Measurements from ENCODE around the gene ATP5F1B.

Gene ATP5F1B

DNA sequence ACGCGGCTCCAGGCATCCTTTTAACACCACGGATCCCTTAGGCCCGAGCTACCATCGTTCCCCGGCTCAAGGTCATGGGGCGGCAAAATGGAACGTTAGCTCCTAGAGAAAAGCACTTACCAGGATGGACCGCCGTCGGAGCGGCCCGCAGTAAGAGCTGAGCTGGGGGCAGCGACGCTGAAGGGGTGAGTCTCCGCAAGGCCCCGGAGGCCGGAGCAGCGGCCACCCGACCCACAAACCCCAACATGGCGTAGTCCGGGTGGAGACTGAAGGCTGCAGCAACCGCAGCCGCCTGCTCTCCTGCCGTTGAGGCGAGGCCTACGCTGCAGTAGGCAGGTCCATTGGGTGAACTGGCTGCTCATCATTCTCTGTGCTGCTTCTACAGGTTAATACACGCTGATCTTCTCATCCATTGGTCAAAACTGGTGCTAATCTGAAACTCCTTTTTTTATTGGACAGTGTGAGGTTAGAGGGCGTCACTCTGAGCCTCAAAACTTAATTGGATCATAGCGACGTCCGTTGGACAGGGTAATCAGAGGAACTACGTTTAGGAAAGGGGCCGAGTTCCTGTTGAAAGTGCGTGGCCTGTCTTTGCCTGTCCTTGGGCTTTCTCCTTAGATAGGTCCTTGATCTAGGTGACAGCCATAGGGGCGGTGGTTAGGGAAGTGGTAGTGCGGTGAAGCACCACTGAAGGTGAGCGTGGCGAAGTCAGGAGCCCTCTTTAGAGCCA is at the start of gene ATP5F1B:
TSS of gene ATP5F1B (minus strand) at position 268 of the 730 bp plus-strand sequence. CDS start at position 247, 21 bp downstream.
- peaks cover 28 to 43% of the 10 kb centered on the region in 2 donors for H3K36me3 Mint-ChIP-seq
- peak within 1 kb of the TSS; percentile 93 to 94 for H3K4me3 Mint-ChIP-seq
- ATAC-seq (replicated peaks) (peak; percentile 98 to 99), DNase-seq (peak; percentile 96)
- H3K27me3 Mint-ChIP-seq, result no peaks in the 10 kb centered on the region
- peaks cover 9 to 11% of the 10 kb centered on the region in 2 donors for H3K4me1 Mint-ChIP-seq
- H3K9me3 Mint-ChIP-seq, result no peaks in the 10 kb centered on the region
- peak within 1 kb of the TSS; percentile 95 for H3K27ac Mint-ChIP-seq

DNA sequence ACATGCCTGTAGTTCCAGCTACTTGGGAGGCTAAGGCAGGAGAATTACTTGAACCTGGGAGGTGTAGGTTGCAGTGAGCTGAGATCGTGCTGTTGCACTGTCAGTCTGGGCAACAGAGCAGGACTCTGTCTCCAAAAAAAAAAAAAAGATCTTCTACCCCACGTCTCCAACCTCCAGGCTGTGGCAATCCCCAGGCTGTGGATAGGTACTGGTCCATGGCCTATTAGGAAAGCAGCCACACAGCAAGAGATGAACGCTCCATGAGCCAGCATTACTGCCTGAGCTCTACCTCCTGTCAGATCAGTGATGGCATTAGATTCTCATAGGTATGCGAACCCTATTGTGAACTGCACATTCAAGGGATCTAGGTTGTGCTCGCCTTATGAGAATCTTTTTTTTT is 48.4 kb upstream of the ATP5F1B start:
- ATAC-seq (replicated peaks) (no peak), DNase-seq (no peak)
- Mint-ChIP-seq H3K27ac (no peak overlapping the region), H3K36me3 (no peaks in the 10 kb centered on the region), H3K4me3 (no peak overlapping the region), H3K4me1 (peaks cover 0 to 8% of the 10 kb centered on the region in 2 donors), H3K9me3 (no peaks in the 10 kb centered on the region), H3K27me3 (no peaks in the 10 kb centered on the region)

- Mint-ChIP-seq H3K9me3 (no peaks in the 10 kb centered on the region), H3K36me3 (peaks cover 29 to 36% of the 10 kb centered on the region in 2 donors), H3K4me1 (peaks cover 13 to 39% of the 10 kb centered on the region in 2 donors), H3K27me3 (no peaks in the 10 kb centered on the region), H3K4me3 (peak overlapping the region; percentile 88 to 95), H3K27ac (peak overlapping the region; percentile 100)
- DNase-seq, result no peak
- peak; percentile 1 to 8 for ATAC-seq (replicated peaks)
Observed at GRCh38 chr12:56688846-56689109, 43.0 kb upstream of the ATP5F1B start.

GRCh38 chr12:56688129-56688845 is 42.5 kb upstream of the ATP5F1B start, which contains the start of gene PTGES3:
TSS of gene PTGES3 (minus strand) at chr12:56688284. CDS start at chr12:56687999, 285 bp downstream.
- no peaks in the 10 kb centered on the region for H3K27me3 Mint-ChIP-seq
- H3K36me3 Mint-ChIP-seq, result peaks cover 29 to 37% of the 10 kb centered on the region in 2 donors
- no peaks in the 10 kb centered on the region for H3K9me3 Mint-ChIP-seq
- peak within 1 kb of the TSS; percentile 88 to 95 for H3K4me3 Mint-ChIP-seq
- DNase-seq (peak; percentile 98), ATAC-seq (replicated peaks) (peak; percentile 82 to 84)
- H3K4me1 Mint-ChIP-seq, result peaks cover 13 to 40% of the 10 kb centered on the region in 2 donors
- peak within 1 kb of the TSS; percentile 100 for H3K27ac Mint-ChIP-seq

DNA sequence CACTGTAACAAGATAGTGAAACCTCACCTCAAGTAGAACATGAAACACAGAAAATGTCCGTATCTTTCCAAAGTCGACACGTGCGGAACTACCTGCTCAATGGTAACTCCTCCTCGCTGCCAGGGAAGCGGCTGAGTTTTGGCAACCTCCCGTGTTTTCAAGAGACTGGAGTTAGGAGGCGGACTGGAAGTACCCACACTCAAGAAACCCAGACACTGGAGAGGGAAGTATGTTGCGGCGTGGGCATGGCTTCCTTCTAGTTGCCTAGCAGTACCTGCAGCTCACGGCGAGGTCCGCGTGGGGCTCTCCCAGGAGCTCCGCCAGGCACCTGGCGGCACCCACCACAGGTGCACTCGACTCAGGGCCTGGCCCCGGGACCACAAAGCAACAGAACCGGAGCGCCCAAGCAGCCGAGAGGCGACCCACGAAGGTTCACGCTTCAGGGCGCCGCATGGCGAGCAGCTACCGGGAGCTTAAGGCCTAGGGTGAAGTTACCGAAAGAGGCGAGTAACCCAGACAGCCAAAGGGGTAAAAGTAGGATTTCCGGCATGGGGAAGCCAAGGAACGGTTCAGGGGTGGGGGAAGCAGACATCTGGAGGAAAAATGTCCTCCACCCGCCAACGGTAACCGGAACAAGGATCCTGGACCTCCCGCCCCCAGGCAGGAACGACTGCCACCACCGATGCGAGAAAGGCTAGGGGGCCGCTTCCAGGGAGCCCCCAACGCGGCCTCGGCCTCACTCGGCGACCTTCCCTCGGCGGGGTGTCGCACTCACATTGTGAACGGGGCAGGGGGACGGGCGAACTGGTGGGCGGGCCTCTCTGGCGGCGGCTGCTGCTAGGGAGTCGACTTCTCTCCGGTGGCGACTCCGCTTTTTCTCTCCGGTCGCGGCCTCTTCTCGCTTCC is 41.7 kb upstream of the ATP5F1B start:
- ATAC-seq (replicated peaks) (peak; percentile 44 to 48), DNase-seq (peak; percentile 42)
- Mint-ChIP-seq H3K4me1 (peaks cover 13 to 40% of the 10 kb centered on the region in 2 donors), H3K27ac (peak overlapping the region; percentile 100), H3K9me3 (no peaks in the 10 kb centered on the region), H3K36me3 (peaks cover 29 to 37% of the 10 kb centered on the region in 2 donors), H3K4me3 (peak overlapping the region; percentile 88 to 95), H3K27me3 (no peaks in the 10 kb centered on the region)

GRCh38 chr12:56684745-56685359 is 39.1 kb upstream of the ATP5F1B start:
- no peaks in the 10 kb centered on the region for H3K27me3 Mint-ChIP-seq
- H3K9me3 Mint-ChIP-seq, result no peaks in the 10 kb centered on the region
- no peak for ATAC-seq (replicated peaks)
- peaks cover 39 to 53% of the 10 kb centered on the region in 2 donors for H3K36me3 Mint-ChIP-seq
- H3K27ac Mint-ChIP-seq, result peak overlapping the region; percentile 92
- peak overlapping the region; percentile 77 to 79 for H3K4me3 Mint-ChIP-seq
- no peak for DNase-seq
- peaks cover 22 to 50% of the 10 kb centered on the region in 2 donors for H3K4me1 Mint-ChIP-seq

GRCh38 chr12:56682323-56682722 is 36.5 kb upstream of the ATP5F1B start:
- no peak for ATAC-seq (replicated peaks)
- Mint-ChIP-seq H3K4me3 (peak overlapping the region; percentile 65 to 74), H3K27me3 (no peaks in the 10 kb centered on the region), H3K36me3 (peaks cover 46 to 62% of the 10 kb centered on the region in 2 donors), H3K27ac (no peak overlapping the region), H3K4me1 (peaks cover 26 to 59% of the 10 kb centered on the region in 2 donors), H3K9me3 (no peaks in the 10 kb centered on the region)
- no peak for DNase-seq

DNA sequence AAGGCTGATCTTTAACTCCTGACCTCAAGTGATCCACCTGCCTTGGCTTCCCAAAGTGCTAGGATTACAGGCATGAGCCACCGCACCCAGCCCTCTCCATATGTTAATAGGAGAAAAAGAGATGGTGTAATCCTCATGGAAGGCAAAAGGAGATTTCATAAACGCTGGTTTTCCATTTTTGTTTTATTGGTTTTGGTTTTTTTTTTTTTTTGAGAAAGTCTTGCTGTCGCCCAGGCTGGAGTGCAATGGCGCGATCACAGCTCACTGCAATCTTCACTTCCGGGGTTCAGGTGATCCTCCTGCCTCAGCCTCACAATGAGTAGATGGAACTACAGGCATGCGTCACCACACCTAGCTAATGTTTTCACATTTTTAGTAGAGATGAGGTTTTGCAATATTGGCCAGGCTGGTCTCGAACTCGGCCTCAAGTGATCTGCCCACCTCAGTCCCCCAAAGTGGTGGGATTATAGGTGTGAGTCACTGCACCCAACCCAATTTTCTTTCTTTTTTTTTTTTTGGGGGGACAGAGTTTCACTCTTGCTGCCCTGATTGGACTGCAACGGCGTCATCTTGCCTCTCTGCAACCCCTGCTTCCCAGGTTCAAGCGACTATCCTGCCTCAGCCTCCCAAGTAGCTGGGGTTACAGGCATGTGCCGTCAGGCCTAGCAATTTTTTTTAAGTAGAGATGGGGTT is 34.2 kb upstream of the ATP5F1B start:
- H3K4me1 Mint-ChIP-seq, result peaks cover 26 to 43% of the 10 kb centered on the region in 2 donors
- H3K4me3 Mint-ChIP-seq, result peak overlapping the region in 1 of 2 donors; percentile 28
- no peaks in the 10 kb centered on the region for H3K9me3 Mint-ChIP-seq
- H3K27me3 Mint-ChIP-seq, result no peaks in the 10 kb centered on the region
- H3K27ac Mint-ChIP-seq, result peak overlapping the region; percentile 14
- ATAC-seq (replicated peaks) (no peak), DNase-seq (no peak)
- H3K36me3 Mint-ChIP-seq, result peaks cover 30 to 49% of the 10 kb centered on the region in 2 donors

DNA sequence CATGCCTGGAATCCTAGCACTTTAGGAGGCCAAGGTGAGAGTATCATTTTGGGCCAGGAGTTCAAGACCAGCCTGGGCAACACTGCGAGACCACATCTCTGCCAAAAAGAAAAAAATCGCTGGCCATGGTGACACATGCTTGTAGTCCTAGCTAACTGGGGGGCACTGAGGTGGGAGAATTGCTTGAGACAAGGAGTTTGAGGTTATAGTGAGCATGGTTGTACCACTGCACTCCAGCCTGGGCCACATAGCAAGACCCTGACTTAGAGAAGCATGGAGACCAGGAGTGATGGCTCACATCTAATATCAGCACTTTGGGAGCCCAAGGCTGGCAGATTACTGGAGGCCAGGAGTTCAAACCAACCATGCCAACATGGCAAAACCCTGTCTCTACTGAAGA is 33.1 kb upstream of the ATP5F1B start:
- H3K27ac Mint-ChIP-seq, result no peak overlapping the region
- no peak overlapping the region for H3K4me3 Mint-ChIP-seq
- H3K9me3 Mint-ChIP-seq, result no peaks in the 10 kb centered on the region
- H3K36me3 Mint-ChIP-seq, result peaks cover 23 to 40% of the 10 kb centered on the region in 2 donors
- no peak for ATAC-seq (replicated peaks)
- H3K4me1 Mint-ChIP-seq, result peaks cover 18 to 31% of the 10 kb centered on the region in 2 donors
- no peak for DNase-seq
- H3K27me3 Mint-ChIP-seq, result no peaks in the 10 kb centered on the region

GRCh38 chr12:56677680-56678079 is 31.9 kb upstream of the ATP5F1B start:
- H3K27me3 Mint-ChIP-seq, result no peaks in the 10 kb centered on the region
- H3K27ac Mint-ChIP-seq, result no peak overlapping the region
- peaks cover 22 to 41% of the 10 kb centered on the region in 2 donors for H3K36me3 Mint-ChIP-seq
- H3K4me1 Mint-ChIP-seq, result peaks cover 17 to 34% of the 10 kb centered on the region in 2 donors
- H3K9me3 Mint-ChIP-seq, result no peaks in the 10 kb centered on the region
- H3K4me3 Mint-ChIP-seq, result no peak overlapping the region
- ATAC-seq (replicated peaks) (peak; percentile 44 to 65), DNase-seq (no peak)

DNA sequence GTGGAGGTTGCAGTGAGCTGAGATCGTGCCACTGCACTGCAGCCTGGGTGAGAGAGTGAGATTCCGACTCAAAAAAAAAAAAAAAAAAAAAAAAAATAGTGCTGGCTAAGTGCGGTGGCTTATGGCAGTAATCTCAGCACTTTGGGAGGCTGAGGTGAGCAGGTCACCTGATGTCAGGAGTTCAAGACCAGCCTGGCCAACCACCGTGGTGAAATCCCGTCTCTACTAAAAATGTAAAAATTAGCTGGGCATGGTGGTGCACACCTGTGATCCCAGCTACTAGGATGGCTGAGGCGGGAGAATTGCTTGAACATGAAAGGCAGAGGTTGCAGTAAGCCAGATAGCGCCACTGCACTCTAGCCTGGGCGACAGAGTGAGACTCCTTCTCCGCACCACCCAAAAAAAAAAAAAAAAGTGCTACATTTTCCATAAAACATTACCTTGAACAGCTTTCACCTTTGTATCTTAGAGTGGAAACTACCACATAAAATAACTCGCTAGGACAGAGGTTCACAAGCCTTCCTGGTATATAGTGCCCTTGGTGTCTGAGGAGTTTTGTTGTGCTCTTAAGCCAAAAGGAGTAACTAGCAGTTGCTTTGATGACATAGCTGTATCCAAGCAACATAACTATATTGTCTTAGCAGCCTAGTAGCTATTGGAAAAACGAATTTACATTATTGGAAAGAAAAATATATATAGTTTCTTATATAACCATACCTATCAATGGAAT is 31.2 kb upstream of the ATP5F1B start:
- Mint-ChIP-seq H3K9me3 (no peaks in the 10 kb centered on the region), H3K36me3 (peaks cover 18 to 42% of the 10 kb centered on the region in 2 donors), H3K4me1 (peaks cover 13 to 29% of the 10 kb centered on the region in 2 donors), H3K27me3 (no peaks in the 10 kb centered on the region), H3K27ac (no peak overlapping the region), H3K4me3 (no peak overlapping the region)
- no peak for ATAC-seq (replicated peaks)
- DNase-seq, result no peak

DNA sequence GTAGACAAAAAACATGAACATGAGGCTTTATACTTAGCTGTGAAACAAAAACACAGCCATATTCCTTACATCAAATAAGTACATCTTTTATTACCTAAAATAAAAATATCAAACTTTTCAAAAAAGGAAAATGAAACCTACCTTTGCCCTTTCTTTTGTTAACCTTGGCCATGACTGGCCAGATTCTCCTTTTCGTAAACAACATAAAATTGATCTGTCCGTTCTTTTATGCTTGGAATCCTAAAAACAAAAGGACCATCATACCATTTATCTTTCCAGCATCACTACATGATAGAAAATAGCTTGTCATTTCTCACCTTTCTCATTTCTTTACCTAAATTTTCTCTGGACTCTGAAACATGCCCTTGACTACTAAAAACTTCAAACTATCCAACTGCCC is 25.8 kb upstream of the ATP5F1B start:
- no peaks in the 10 kb centered on the region for H3K27me3 Mint-ChIP-seq
- DNase-seq, result no peak
- peaks cover 14 to 35% of the 10 kb centered on the region in 2 donors for H3K36me3 Mint-ChIP-seq
- ATAC-seq (replicated peaks), result no peak
- H3K4me3 Mint-ChIP-seq, result no peak overlapping the region
- H3K4me1 Mint-ChIP-seq, result peaks cover 7 to 10% of the 10 kb centered on the region in 2 donors
- no peaks in the 10 kb centered on the region for H3K9me3 Mint-ChIP-seq
- H3K27ac Mint-ChIP-seq, result no peak overlapping the region

DNA sequence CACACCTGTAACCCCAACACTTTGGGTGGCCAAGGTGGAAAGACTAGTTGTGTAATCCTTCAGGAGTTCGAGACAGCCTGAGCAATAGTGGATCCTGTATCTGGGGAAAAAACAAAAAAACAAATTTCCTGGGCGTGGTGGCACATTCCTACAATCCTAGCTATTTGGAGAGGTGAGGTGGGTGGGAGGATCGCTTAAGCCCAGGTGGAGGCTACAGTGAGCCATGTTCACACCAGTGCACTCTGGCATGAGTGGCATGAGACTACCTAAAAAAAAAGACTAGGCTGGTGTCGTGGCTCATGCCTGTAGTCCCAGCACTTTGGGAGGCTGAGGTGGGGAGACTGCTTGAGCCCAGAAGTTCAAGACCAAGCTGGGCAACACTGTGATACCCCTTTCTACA is 25.1 kb upstream of the ATP5F1B start:
- Mint-ChIP-seq H3K4me3 (no peak overlapping the region), H3K4me1 (peaks cover 6 to 10% of the 10 kb centered on the region in 2 donors), H3K36me3 (peaks cover 16 to 35% of the 10 kb centered on the region in 2 donors), H3K9me3 (no peaks in the 10 kb centered on the region), H3K27me3 (no peaks in the 10 kb centered on the region), H3K27ac (no peak overlapping the region)
- DNase-seq, result no peak
- no peak for ATAC-seq (replicated peaks)

All from stimulated activated naive B cell treated with anti-CD40 and anti-IgM and Interleukin-4, amounts not matched to agents 10 μg/mL and 1 μg/mL and 100 μg/mL, for 72 hours (primary cell).